GM18526 (cell line): ENCODE data around the gene ATP8B1.

Experiments used
- POLR2A ChIP-seq: IDR thresholded peaks from 3 replicates; pipeline ENCODE4 v1.6.1; 2011; ENCODE audit not compliant: insufficient read length; ENCODE audit errors: extremely low read depth

The ATP8B1 gene

GRCh38 chr18:57764087-57764486, 39.0 kb downstream of the ATP8B1 start:
- no peak for TF ChIP-seq POLR2A

DNA sequence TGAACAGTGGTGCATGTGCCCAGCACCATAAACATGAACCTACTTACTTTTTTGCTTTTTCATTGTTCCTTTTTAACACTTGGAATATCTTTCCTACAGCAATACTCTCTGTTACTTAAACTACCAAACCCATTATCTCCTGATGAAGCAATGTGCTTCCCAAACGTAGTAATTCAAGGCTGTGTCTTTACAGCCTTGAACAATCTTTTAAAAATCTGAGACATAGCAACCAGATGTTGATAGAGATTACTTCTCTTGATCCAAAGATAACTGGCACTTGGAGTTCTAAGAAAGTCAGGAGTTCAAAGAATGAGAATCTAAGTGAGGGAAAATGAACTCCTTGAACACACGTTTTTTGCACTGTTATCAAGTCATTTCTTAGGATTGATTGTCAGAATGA, 40.4 kb downstream of the ATP8B1 start:
- TF ChIP-seq POLR2A: no peak

- no peak for TF ChIP-seq POLR2A
Observed at GRCh38 chr18:57759650-57760049, 43.5 kb downstream of the ATP8B1 start.

DNA sequence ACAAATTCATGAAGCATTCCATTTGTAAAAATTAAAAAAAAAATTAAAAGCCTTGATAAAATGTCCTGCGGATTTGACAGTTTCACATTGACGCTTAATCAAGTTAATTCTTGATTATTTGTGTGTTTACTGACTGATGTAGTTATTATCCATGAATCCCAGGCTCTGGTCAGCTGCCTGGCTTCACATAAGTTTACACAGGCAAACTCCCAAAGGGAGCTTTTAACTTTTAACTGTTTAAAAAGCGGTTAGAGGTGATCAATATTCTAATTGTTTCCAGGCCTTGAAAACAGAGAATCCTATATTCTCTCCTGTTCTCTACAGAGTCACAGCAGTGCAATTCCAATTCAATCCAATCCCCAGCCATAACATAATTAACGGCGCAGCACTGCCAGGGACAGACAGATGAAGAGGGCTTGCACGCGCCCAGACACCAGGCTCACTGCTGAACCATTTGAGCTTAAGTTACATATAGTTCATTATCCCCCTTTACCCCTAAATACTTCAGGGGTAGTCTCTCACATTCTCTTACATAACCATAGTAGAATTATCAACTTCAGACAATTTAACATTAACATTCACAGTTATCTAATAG, 47.5 kb downstream of the ATP8B1 start:
- no peak for TF ChIP-seq POLR2A

- no peak for TF ChIP-seq POLR2A
Observed at GRCh38 chr18:57754577-57755338, 48.4 kb downstream of the ATP8B1 start.

- no peak for TF ChIP-seq POLR2A
Observed at GRCh38 chr18:57753063-57753462, 50.1 kb downstream of the ATP8B1 start.

GRCh38 chr18:57749604-57749970, 53.5 kb downstream of the ATP8B1 start:
- no peak for TF ChIP-seq POLR2A

DNA sequence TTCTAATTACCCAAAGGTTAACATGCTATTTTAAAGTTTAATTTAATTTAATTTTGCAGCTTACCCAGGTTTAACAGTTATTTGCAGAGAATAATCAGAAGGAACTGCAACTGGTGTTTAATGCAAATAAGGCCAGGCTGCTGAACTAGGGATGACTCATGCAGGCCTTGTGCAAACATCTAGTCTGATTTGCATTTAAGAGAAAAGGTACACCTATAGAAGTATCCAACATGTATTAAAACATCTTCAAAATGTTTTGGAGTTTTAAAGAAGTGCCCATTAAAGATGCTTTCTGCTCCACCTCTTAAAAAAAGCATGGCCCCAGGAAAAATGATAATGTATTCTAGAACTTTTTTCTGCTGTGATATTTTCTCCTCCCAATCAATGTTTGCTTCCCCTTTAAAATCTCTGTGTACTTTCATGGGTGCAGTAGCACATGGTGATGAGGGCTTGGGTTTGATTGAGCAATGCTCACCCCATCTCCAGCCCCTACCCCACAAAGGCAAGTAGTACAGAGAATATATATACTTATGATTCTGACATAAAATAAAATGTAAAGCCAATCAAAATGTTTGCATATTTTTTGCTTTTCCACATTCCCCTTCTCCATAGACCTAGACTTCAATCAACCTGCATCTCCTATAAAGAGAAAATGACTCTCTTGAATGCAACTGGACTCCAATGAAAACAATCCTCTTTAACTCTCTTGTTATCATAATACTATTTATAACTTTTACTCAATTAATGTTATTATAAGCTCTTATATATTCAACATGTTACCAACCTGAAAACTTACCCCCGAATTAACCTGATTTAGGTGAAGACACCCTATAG, 54.1 kb downstream of the ATP8B1 start:
- no peak for TF ChIP-seq POLR2A

GRCh38 chr18:57747809-57748680, 55.1 kb downstream of the ATP8B1 start:
- no peak for TF ChIP-seq POLR2A

DNA sequence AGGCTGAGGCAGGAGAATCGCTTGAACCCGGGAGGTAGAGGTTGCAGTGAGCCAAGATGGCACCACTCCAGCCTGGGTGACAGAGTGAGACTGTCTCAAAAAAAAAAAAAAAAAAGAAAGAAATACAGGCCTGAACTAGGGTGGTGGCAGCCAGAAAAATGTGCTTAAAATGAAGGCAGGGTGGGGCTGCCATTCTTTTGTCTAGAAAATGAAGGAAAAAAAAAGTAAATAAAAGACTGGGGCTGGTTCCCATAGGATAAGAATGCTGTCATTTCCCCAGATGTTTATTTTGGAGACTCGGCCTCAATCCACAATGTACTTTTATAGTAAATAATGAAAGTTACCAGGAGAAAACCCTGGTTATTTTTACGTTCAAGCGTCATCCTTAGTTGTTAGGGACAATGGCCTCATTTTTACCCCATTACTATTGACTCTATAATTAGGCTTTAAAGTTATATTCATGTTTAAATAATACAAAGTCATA, 58.9 kb downstream of the ATP8B1 start:
- no peak for TF ChIP-seq POLR2A

DNA sequence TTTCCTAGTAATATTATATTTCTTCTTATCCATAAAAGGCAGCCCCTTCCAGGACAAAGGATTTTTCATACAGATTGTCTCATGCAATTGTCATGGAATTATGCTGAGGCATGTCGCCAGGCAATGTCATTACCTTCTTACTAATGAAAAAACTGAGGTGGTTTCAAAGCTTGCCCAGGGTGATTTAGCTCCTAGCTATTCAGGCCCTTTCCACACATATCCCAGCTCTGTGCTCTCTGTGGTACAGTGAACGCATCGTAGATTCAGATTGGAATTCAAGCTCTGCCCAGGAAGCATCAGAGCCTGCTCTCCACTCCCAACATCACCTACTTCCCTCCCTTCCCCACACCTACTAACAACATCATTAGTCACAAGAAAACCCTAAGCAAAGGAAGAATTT, 60.1 kb downstream of the ATP8B1 start:
- TF ChIP-seq POLR2A: no peak

- TF ChIP-seq POLR2A: no peak
Observed at GRCh38 chr18:57741273-57741672, 61.8 kb downstream of the ATP8B1 start.

- no peak for TF ChIP-seq POLR2A
Observed at GRCh38 chr18:57738078-57738477, 65.0 kb downstream of the ATP8B1 start.

DNA sequence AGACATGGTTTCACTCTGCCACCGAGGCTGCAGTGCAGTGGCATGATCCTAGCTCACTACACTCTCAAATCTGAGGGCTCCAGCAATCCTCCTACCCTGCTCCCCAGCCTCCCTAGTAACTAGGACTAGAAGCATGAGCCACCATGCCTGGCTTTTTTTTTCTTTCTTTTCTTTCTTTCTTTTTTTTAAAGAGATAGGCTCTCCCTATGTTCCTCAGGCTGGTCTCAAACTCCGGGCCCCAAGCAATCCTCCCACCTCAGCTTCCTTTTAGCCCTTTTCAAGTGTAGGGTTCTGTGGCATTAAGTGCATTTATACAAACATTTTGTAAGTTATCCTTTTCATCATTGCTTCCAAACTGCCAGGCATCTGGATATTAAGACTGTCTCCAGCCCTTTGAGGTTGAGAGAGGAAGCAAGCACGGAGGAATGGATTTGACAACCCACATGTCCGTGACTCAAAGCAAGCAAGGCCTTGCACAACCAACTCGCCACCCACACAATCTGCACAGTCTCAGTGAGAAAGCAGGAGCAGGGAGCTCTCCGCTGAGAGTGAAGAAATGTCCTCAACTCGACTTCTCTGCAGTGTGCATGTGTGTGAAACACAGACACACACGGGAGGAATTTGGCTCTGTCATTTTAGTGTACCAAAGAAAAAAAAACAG, 65.6 kb downstream of the ATP8B1 start:
- TF ChIP-seq POLR2A: no peak
